HepG2 (cell line): ENCODE measurements around the gene SLC11A1. TPM values are rescaled to one million over a fixed set of nuclear protein-coding genes. Genes with fewer than 3 reads are reported as not detected.
A peak's percentile ranks its signal among the peaks of the same experiment; 100 is the strongest.

Source experiments
- ATF7 ChIP-seq, 2 experiments: fragments of 450-650 bp in 1 of 2; sonication (generic) in 1 of 2; formaldehyde crosslinking in 1 of 2; IDR thresholded peaks; 2 replicates each; pipeline versions ENCODE4 v1.4.0 to v1.6.1; 2016 to 2020; ENCODE audit warnings: antibody characterized with exemption in 1 of 2, mild to moderate bottlenecking in 1 of 2, missing genetic modification reagents in 1 of 2
- CCDC6 ChIP-seq: sonication (generic); formaldehyde crosslinking; IDR thresholded peaks from 2 replicates; pipeline ENCODE4 v1.8.1; 2022; ENCODE audit warnings: mild to moderate bottlenecking, missing genetic modification reagents, moderate library complexity
- JARID2 ChIP-seq: sonication (generic); formaldehyde crosslinking; IDR thresholded peaks from 2 replicates; pipeline ENCODE4 v1.8.1; 2023; ENCODE audit warnings: missing genetic modification reagents, inconsistent platforms; ENCODE audit not compliant: insufficient replicate concordance
- KLF16 ChIP-seq, 2 experiments: sonication (generic) in 1 of 2; formaldehyde crosslinking in 1 of 2; IDR thresholded peaks; 2 replicates each; pipeline versions ENCODE4 v1.6.1 to v1.8.0; 2016 to 2023; ENCODE audit warnings: missing genetic modification reagents in 2 of 2, missing compliant biosample characterization in 1 of 2
- MED13 ChIP-seq: sonication (generic); formaldehyde crosslinking; IDR thresholded peaks from 2 replicates; pipeline ENCODE4 v1.5.0; 2020; ENCODE audit warnings: missing genetic modification reagents
- MEIS2 ChIP-seq: sonication (generic); formaldehyde crosslinking; IDR thresholded peaks from 2 replicates; pipeline ENCODE4 v1.9.0; 2021; ENCODE audit warnings: mild to moderate bottlenecking, missing genetic modification reagents
- ZIK1 ChIP-seq: sonication (generic); formaldehyde crosslinking; IDR thresholded peaks from 2 replicates; pipeline ENCODE4 v1.5.0; 2020; ENCODE audit warnings: mild to moderate bottlenecking, low read depth, missing genetic modification reagents, borderline replicate concordance
- ZNF546 ChIP-seq: sonication (generic); formaldehyde crosslinking; conservative IDR thresholded peaks from 2 replicates; pipeline ENCODE4 v1.8.1; 2023; ENCODE audit warnings: mild to moderate bottlenecking, missing genetic modification reagents
- ZNF557 ChIP-seq: sonication (generic); formaldehyde crosslinking; IDR thresholded peaks from 2 replicates; pipeline ENCODE4 v1.4.0; 2020; ENCODE audit warnings: missing genetic modification reagents
- polyA plus RNA-seq, 8 experiments: library from polyadenylated mRNA; depleted of rRNA in 3 of 8; stranded (reverse) in 7 of 8; unstranded in 1 of 8; fragments of >200 nt; fragmentation: Illumina TruSeq in 4 of 8; extraction: Trizol in 4 of 8; gene quantifications; 2 replicates each; pipeline versions ENCODE4 v1.2.1 to v1.2.3, GENCODE V29; 2011 to 2016; ENCODE audit warnings: low read depth in 4 of 8, missing spikeins in 1 of 8, mixed read lengths in 1 of 8; ENCODE audit not compliant: insufficient read depth in 1 of 8
- total RNA-seq, 5 experiments: library from RNA; depleted of rRNA; stranded (reverse); fragments of >200 nt; fragmentation: Illumina TruSeq; extraction: Trizol; gene quantifications; 2 replicates each; pipeline ENCODE4 v1.2.3, GENCODE V29; 2016; ENCODE audit warnings: low read depth in 1 of 5
- TF ChIP-seq, protein P1 (sequence below), 2 experiments: fragments of 450-650 bp in 1 of 2; sonication (generic) in 1 of 2; formaldehyde crosslinking in 1 of 2; IDR thresholded peaks; 2 replicates each; pipeline versions ENCODE4 v1.6.1 to v1.8.0; 2016 to 2022; ENCODE audit warnings: antibody characterized with exemption in 1 of 2, mild to moderate bottlenecking in 1 of 2, missing genetic modification reagents in 1 of 2
- TF ChIP-seq, protein P2 (sequence below): sonication (generic); formaldehyde crosslinking; IDR thresholded peaks from 2 replicates; pipeline ENCODE4 v1.5.0; 2020; ENCODE audit warnings: missing genetic modification reagents
- TF ChIP-seq, protein P3 (sequence below): sonication (generic); formaldehyde crosslinking; conservative IDR thresholded peaks from 2 replicates; pipeline ENCODE4 v1.4.0; 2020; ENCODE audit warnings: mild to moderate bottlenecking, missing genetic modification reagents, moderate library complexity
- TF ChIP-seq, protein P4 (sequence below): sonication (generic); formaldehyde crosslinking; IDR thresholded peaks from 2 replicates; pipeline ENCODE4 v1.4.0; 2020; ENCODE audit warnings: mild to moderate bottlenecking, missing genetic modification reagents

The SLC11A1 gene
- total and polyA plus RNA-seq, 2 of the 13 experiments (the other 11 are each of a cell fraction or from before 2014, with no cell fraction given): 0.33 to 2.3 TPM

DNA sequence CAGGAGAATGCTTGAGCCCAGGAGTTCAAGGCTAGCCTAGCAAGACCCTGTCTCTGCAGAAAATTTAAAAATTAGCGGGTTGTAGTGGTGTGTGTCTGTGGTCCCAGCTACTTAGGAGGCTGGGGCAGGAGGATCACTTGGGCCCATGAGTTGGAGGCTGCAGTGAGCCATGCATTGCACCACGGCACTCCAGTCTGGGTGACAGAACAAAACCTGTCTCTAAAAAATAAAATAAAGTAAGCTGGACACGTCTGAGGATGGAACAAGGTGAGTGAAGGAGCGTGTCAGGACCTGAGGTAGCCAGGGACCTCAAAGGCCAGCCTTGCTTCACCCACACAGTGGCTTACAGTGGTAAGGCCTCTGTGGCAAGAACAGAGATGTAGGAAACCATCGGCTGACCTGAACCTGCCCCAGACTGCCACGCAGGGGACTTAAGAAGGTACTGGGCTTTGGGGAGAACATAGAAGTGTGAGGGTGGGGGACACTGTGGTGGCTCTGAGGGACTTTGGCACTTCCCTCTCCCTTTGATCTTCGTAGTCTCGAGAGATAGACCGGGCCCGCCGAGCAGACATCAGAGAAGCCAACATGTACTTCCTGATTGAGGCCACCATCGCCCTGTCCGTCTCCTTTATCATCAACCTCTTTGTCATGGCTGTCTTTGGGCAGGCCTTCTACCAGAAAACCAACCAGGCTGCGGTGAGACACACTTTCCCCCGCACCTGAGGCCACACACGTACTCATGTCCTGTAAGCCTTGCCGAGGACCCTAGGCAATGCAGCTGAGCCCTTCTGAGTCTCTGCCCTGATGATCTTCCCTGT lies 7.5 kb downstream of the SLC11A1 start (continued):
- TF ChIP-seq, protein P1, sequence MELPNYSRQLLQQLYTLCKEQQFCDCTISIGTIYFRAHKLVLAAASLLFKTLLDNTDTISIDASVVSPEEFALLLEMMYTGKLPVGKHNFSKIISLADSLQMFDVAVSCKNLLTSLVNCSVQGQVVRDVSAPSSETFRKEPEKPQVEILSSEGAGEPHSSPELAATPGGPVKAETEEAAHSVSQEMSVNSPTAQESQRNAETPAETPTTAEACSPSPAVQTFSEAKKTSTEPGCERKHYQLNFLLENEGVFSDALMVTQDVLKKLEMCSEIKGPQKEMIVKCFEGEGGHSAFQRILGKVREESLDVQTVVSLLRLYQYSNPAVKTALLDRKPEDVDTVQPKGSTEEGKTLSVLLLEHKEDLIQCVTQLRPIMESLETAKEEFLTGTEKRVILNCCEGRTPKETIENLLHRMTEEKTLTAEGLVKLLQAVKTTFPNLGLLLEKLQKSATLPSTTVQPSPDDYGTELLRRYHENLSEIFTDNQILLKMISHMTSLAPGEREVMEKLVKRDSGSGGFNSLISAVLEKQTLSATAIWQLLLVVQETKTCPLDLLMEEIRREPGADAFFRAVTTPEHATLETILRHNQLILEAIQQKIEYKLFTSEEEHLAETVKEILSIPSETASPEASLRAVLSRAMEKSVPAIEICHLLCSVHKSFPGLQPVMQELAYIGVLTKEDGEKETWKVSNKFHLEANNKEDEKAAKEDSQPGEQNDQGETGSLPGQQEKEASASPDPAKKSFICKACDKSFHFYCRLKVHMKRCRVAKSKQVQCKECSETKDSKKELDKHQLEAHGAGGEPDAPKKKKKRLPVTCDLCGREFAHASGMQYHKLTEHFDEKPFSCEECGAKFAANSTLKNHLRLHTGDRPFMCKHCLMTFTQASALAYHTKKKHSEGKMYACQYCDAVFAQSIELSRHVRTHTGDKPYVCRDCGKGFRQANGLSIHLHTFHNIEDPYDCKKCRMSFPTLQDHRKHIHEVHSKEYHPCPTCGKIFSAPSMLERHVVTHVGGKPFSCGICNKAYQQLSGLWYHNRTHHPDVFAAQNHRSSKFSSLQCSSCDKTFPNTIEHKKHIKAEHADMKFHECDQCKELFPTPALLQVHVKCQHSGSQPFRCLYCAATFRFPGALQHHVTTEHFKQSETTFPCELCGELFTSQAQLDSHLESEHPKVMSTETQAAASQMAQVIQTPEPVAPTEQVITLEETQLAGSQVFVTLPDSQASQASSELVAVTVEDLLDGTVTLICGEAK (IDR thresholded peaks at IDR 0.05): no peak
- TF ChIP-seq, protein P1 (CRISPR knock-in tag; IDR thresholded peaks at IDR 0.05): 0 out of 2 replicates have a peak, but pooled peaks have one; percentile 21
- TF ChIP-seq JARID2: no peak
- TF ChIP-seq MED13 (CRISPR knock-in tag): no peak
- no peak for TF ChIP-seq ATF7 (IDR thresholded peaks at IDR 0.05)
- TF ChIP-seq ATF7 (CRISPR knock-in tag; IDR thresholded peaks at IDR 0.05): no peak
- TF ChIP-seq, protein P2, sequence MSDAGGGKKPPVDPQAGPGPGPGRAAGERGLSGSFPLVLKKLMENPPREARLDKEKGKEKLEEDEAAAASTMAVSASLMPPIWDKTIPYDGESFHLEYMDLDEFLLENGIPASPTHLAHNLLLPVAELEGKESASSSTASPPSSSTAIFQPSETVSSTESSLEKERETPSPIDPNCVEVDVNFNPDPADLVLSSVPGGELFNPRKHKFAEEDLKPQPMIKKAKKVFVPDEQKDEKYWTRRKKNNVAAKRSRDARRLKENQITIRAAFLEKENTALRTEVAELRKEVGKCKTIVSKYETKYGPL (CRISPR knock-in tag): no peak
- TF ChIP-seq MEIS2 (CRISPR knock-in tag): no peak
- no peak for TF ChIP-seq ZNF557 (CRISPR knock-in tag)
- TF ChIP-seq, protein P3, sequence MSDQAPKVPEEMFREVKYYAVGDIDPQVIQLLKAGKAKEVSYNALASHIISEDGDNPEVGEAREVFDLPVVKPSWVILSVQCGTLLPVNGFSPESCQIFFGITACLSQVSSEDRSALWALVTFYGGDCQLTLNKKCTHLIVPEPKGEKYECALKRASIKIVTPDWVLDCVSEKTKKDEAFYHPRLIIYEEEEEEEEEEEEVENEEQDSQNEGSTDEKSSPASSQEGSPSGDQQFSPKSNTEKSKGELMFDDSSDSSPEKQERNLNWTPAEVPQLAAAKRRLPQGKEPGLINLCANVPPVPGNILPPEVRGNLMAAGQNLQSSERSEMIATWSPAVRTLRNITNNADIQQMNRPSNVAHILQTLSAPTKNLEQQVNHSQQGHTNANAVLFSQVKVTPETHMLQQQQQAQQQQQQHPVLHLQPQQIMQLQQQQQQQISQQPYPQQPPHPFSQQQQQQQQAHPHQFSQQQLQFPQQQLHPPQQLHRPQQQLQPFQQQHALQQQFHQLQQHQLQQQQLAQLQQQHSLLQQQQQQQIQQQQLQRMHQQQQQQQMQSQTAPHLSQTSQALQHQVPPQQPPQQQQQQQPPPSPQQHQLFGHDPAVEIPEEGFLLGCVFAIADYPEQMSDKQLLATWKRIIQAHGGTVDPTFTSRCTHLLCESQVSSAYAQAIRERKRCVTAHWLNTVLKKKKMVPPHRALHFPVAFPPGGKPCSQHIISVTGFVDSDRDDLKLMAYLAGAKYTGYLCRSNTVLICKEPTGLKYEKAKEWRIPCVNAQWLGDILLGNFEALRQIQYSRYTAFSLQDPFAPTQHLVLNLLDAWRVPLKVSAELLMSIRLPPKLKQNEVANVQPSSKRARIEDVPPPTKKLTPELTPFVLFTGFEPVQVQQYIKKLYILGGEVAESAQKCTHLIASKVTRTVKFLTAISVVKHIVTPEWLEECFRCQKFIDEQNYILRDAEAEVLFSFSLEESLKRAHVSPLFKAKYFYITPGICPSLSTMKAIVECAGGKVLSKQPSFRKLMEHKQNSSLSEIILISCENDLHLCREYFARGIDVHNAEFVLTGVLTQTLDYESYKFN (CRISPR knock-in tag): peak; percentile 78
- TF ChIP-seq ZIK1 (CRISPR knock-in tag): no peak
- TF ChIP-seq CCDC6: no peak
- TF ChIP-seq, protein P4, sequence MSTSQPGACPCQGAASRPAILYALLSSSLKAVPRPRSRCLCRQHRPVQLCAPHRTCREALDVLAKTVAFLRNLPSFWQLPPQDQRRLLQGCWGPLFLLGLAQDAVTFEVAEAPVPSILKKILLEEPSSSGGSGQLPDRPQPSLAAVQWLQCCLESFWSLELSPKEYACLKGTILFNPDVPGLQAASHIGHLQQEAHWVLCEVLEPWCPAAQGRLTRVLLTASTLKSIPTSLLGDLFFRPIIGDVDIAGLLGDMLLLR (CRISPR knock-in tag): no peak
- TF ChIP-seq ZNF546 (CRISPR knock-in tag): no peak
- TF ChIP-seq KLF16 (CRISPR knock-in tag; IDR thresholded peaks at IDR 0.05): no peak
